ENCODE results near the gene DEFB125. TPM values are rescaled to one million over a fixed set of nuclear protein-coding genes. Genes with fewer than 3 reads are reported as not detected.

DEFB125 gene
- total and polyA plus RNA-seq, 2 donors from 2014 or later, result not detected

DNA sequence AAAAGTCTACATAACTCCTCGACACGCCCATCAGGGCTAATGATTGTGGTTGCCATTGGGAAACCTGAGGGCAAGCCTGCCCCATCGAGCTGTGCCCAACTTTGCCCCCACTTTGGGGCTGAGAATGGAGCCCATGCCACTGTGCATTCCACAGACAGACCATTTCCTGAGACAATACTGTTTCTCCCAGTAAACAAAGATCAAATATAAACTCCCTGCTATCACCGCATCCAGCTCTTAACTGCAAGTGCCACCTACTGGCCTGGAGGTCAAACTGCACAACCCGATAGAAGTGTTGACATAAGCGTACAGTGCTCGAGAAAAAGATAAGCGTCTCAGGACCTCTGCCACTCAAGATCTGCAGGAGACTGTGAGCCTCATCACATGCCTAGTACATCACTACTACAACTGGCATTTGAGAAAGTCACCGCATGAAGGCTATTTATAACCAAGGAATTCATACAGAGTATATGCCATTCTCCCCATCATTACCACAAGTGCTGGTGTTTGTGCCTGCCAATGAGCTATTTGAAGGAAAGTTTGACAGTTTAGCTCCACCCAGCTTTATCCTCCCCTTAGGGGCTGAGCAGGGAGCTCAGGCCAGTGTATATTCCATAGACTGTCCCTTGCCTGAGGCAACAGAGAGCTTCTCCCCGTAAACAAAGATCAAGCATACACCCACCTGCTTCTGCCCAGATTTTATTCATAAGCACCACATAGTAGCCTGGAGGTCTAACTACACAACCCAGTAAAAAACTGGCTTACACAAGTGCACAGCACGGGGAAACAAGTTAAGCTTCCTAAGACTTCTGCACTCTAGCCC lies 50.4 kb downstream of the DEFB125 start:
- no peak overlapping the region for H3K4me3 ChIP-seq (ENCODE audit: low read length in 3 of 3)
- H3K4me1 ChIP-seq (ENCODE audit: control insufficient read depth in 2 of 3, insufficient read depth in 2 of 3, low read depth in 1 of 3, low read length in 3 of 3), result no peaks in the 10 kb centered on the region
- no peaks in the 10 kb centered on the region for H3K36me3 ChIP-seq (ENCODE audit: control insufficient read depth in 2 of 3, insufficient read depth in 3 of 3, low read length in 3 of 3)
- FAIRE-seq (no peak), DNase-seq (no peak)
- TF ChIP-seq CTCF (IDR thresholded peaks at IDR 0.05; ENCODE audit: borderline replicate concordance, extremely low read depth, insufficient read depth), result no peak
- no peaks in the 10 kb centered on the region for H3K27me3 ChIP-seq (ENCODE audit: control insufficient read depth, insufficient read depth, low read length)
- no peak overlapping the region for H3K27ac ChIP-seq (ENCODE audit: low read depth in 2 of 2, low read length in 2 of 2)
- intact Hi-C loops (cut with DNase I), result no loop called here
- no peaks in the 10 kb centered on the region for H3K9me3 ChIP-seq (ENCODE audit: control insufficient read depth in 2 of 3, insufficient read depth in 1 of 3, low read length in 3 of 3)
- H3K9ac ChIP-seq (ENCODE audit: low read length in 3 of 3), result no peak overlapping the region

- H3K4me1 ChIP-seq (ENCODE audit: control insufficient read depth in 2 of 3, insufficient read depth in 2 of 3, low read depth in 1 of 3, low read length in 3 of 3), result no peaks in the 10 kb centered on the region
- no peaks in the 10 kb centered on the region for H3K9me3 ChIP-seq (ENCODE audit: control insufficient read depth in 2 of 3, insufficient read depth in 1 of 3, low read length in 3 of 3)
- H3K9ac ChIP-seq (ENCODE audit: low read length in 3 of 3), result no peak within 1 kb of the TSS
- no peak within 1 kb of the TSS for H3K4me3 ChIP-seq (ENCODE audit: low read length in 3 of 3)
- no peak within 1 kb of the TSS for H3K27ac ChIP-seq (ENCODE audit: low read depth in 2 of 2, low read length in 2 of 2)
- DNase-seq (no peak), FAIRE-seq (no peak)
- H3K36me3 ChIP-seq (ENCODE audit: control insufficient read depth in 2 of 3, insufficient read depth in 3 of 3, low read length in 3 of 3), result no peaks in the 10 kb centered on the region
- no peak for TF ChIP-seq CTCF (IDR thresholded peaks at IDR 0.05; ENCODE audit: borderline replicate concordance, extremely low read depth, insufficient read depth)
- intact Hi-C loops (cut with DNase I), result no loop called here
- H3K27me3 ChIP-seq (ENCODE audit: control insufficient read depth, insufficient read depth, low read length), result no peaks in the 10 kb centered on the region
Observed at GRCh38 chr20:142290-142689, 54.8 kb downstream of the DEFB125 start, which contains the start of gene DEFB126. DEFB126 (plus strand) TSS chr20:142590; CDS start chr20:142629, 39 bp downstream.

GRCh38 chr20:145877-146276 lies 58.4 kb downstream of the DEFB125 start:
- no peak for FAIRE-seq
- TF ChIP-seq CTCF (IDR thresholded peaks at IDR 0.05; ENCODE audit: borderline replicate concordance, extremely low read depth, insufficient read depth), result no peak

More at GRCh38 chr20:145877-146276, 58.4 kb downstream of the DEFB125 start:
- H3K4me3 ChIP-seq (ENCODE audit: low read length in 3 of 3), result no peak overlapping the region
- H3K27ac ChIP-seq (ENCODE audit: low read depth in 2 of 2, low read length in 2 of 2), result no peak overlapping the region
- intact Hi-C loops (cut with DNase I), result no loop called here
- no peaks in the 10 kb centered on the region for H3K9me3 ChIP-seq (ENCODE audit: control insufficient read depth in 2 of 3, insufficient read depth in 1 of 3, low read length in 3 of 3)
- H3K27me3 ChIP-seq (ENCODE audit: control insufficient read depth, insufficient read depth, low read length), result no peaks in the 10 kb centered on the region
- no peaks in the 10 kb centered on the region for H3K36me3 ChIP-seq (ENCODE audit: control insufficient read depth in 2 of 3, insufficient read depth in 3 of 3, low read length in 3 of 3)
- no peak overlapping the region for H3K9ac ChIP-seq (ENCODE audit: low read length in 3 of 3)
- DNase-seq, result no peak
- no peaks in the 10 kb centered on the region for H3K4me1 ChIP-seq (ENCODE audit: control insufficient read depth in 2 of 3, insufficient read depth in 2 of 3, low read depth in 1 of 3, low read length in 3 of 3)

Other genes with a start within 250 kb of the DEFB125 start
- not detected for gene DEFB126, start 54.9 kb downstream of the DEFB125 start, total RNA-seq
- gene DEFB126, start 54.9 kb downstream of the DEFB125 start, polyA plus RNA-seq (ENCODE audit: insufficient read depth, low read depth, low replicate concordance), result not detected
- gene DEFB127, start 69.8 kb downstream of the DEFB125 start, total RNA-seq, result not detected
- not detected for gene DEFB127, start 69.8 kb downstream of the DEFB125 start, polyA plus RNA-seq (ENCODE audit: insufficient read depth, low read depth, low replicate concordance)
- not detected for gene DEFB128, start 102.0 kb downstream of the DEFB125 start, total RNA-seq
- not detected for gene DEFB128, start 102.0 kb downstream of the DEFB125 start, polyA plus RNA-seq (ENCODE audit: insufficient read depth, low read depth, low replicate concordance)
- gene DEFB129, start 139.6 kb downstream of the DEFB125 start, total RNA-seq, result not detected
- not detected for gene DEFB129, start 139.6 kb downstream of the DEFB125 start, polyA plus RNA-seq (ENCODE audit: insufficient read depth, low read depth, low replicate concordance)
- gene DEFB132, start 170.1 kb downstream of the DEFB125 start, total RNA-seq, result not detected
- 0.24 TPM for gene DEFB132, start 170.1 kb downstream of the DEFB125 start, polyA plus RNA-seq (ENCODE audit: insufficient read depth, low read depth, low replicate concordance)
- 9.4 TPM for gene C20orf96, start 203.1 kb downstream of the DEFB125 start, total RNA-seq
- 12.5 TPM for gene C20orf96, start 203.1 kb downstream of the DEFB125 start, polyA plus RNA-seq (ENCODE audit: insufficient read depth, low read depth, low replicate concordance)
- 16.4 TPM for gene ZCCHC3, start 209.9 kb downstream of the DEFB125 start, total RNA-seq
- 12.8 TPM for gene ZCCHC3, start 209.9 kb downstream of the DEFB125 start, polyA plus RNA-seq (ENCODE audit: insufficient read depth, low read depth, low replicate concordance)
- 12.7 TPM for gene SOX12, start 237.9 kb downstream of the DEFB125 start, total RNA-seq
- 11.3 TPM for gene SOX12, start 237.9 kb downstream of the DEFB125 start, polyA plus RNA-seq (ENCODE audit: insufficient read depth, low read depth, low replicate concordance)

Data from kidney (tissue), 14 donors.